ENCODE results near the gene PIEZO2. TPM values are rescaled to one million over a fixed set of nuclear protein-coding genes. Genes with fewer than 3 reads are reported as not detected.

PIEZO2 gene
- total RNA-seq, 2 experiments from 2014 or later, result not detected

- intact Hi-C loops (cut with DNase I, micrococcal nuclease), result loop anchor here in 1 of 2 experiments (5.0 kb wide), 1 partner anchor 48 kb away; no protein-coding TSS in a partner anchor
- Mint-ChIP-seq H3K27ac (no peak overlapping the region), H3K4me1 (peaks cover 2% of the 10 kb centered on the region), H3K36me3 (ENCODE audit: low read depth) (no peaks in the 10 kb centered on the region), H3K9me3 (ENCODE audit: low read depth) (peaks cover 11% of the 10 kb centered on the region), H3K4me3 (no peak overlapping the region), H3K27me3 (peaks cover 20% of the 10 kb centered on the region)
- CTCF ChIA-PET, result interaction anchor here (0.7 to 1.1 kb wide), 3 partner anchors 12 to 725 kb away, joined by 3 to 4 read pairs (median 3); no protein-coding TSS in a partner anchor
- ATAC-seq (no peak), DNase-seq (no peak)
- POLR2A ChIA-PET, result no interaction called here
These were observed 328.7 kb downstream of the PIEZO2 start for GRCh38 chr18:10820681-10821080.

DNA sequence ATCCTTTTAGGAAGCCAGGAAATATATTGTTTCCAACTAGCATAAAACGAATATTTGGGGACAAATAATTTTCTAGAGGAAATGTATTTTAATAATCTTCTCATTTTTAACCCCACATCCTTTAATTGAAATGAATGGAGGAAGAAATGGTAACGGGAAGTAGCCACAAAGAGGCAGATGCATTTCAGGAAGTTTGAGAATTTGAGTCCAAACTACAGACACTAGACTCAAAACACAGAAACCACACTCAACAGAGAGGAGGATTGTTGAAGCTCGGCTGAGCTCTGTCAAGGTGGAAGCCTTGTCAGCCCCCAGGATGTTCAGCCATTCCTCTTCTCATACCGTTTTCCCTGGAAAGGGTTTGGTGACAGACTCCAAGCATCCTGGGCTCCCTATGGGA, 335.0 kb downstream of the PIEZO2 start:
- H3K27ac Mint-ChIP-seq, result no peak overlapping the region
- H3K9me3 Mint-ChIP-seq (ENCODE audit: low read depth), result no peaks in the 10 kb centered on the region
- DNase-seq (no peak), ATAC-seq (no peak)
- no peaks in the 10 kb centered on the region for H3K36me3 Mint-ChIP-seq (ENCODE audit: low read depth)
- H3K4me3 Mint-ChIP-seq, result no peak overlapping the region
- CTCF ChIA-PET, result interaction anchor here (0.8 kb wide), 1 partner anchor 10 kb away, joined by 3 read pairs; no protein-coding TSS in a partner anchor
- H3K4me1 Mint-ChIP-seq, result no peaks in the 10 kb centered on the region
- POLR2A ChIA-PET, result no interaction called here
- intact Hi-C loops (cut with DNase I, micrococcal nuclease), result loop anchor here in 1 of 2 experiments (10.0 kb wide), 1 partner anchor 60 kb away; no protein-coding TSS in a partner anchor
- peaks cover 3% of the 10 kb centered on the region for H3K27me3 Mint-ChIP-seq

- Mint-ChIP-seq H3K27ac (no peak overlapping the region), H3K4me3 (no peak overlapping the region), H3K27me3 (no peaks in the 10 kb centered on the region), H3K9me3 (ENCODE audit: low read depth) (no peaks in the 10 kb centered on the region), H3K4me1 (no peaks in the 10 kb centered on the region), H3K36me3 (ENCODE audit: low read depth) (no peaks in the 10 kb centered on the region)
- no peak for ATAC-seq
- DNase-seq, result no peak
- intact Hi-C loops (cut with DNase I, micrococcal nuclease), result loop anchor here in 1 of 2 experiments (2.0 kb wide), 1 partner anchor 15 kb away; no protein-coding TSS in a partner anchor
- ChIA-PET POLR2A (no interaction called here), CTCF (no interaction called here)
These were observed 343.7 kb downstream of the PIEZO2 start for GRCh38 chr18:10805587-10806118.

DNA sequence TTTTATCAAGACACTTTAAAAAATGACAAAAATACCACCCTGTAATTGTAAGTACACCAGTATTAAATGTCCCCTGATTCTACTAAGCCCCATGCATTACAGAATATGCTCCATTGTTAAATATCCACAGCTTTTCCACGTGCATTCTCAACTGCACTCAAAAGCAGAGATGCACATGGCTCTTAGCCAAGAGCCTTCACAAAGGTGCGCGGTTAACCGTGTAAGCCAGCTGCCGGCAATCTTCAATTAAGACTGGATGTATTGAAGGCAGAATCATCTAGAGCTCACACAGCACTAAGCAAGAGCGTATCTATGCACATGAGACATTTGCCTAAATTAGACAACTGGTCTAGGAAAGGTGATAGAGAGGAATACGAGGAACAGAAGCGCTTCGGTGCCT, 345.2 kb downstream of the PIEZO2 start:
- POLR2A ChIA-PET, result no interaction called here
- H3K27me3 Mint-ChIP-seq, result no peaks in the 10 kb centered on the region
- H3K4me1 Mint-ChIP-seq, result no peaks in the 10 kb centered on the region
- H3K9me3 Mint-ChIP-seq (ENCODE audit: low read depth), result no peaks in the 10 kb centered on the region
- no peak overlapping the region for H3K4me3 Mint-ChIP-seq
- H3K36me3 Mint-ChIP-seq (ENCODE audit: low read depth), result no peaks in the 10 kb centered on the region
- intact Hi-C loops (cut with DNase I, micrococcal nuclease), result no loop called here
- H3K27ac Mint-ChIP-seq, result no peak overlapping the region
- ATAC-seq (no peak), DNase-seq (no peak)
- CTCF ChIA-PET, result interaction anchor here (0.6 to 0.9 kb wide), 2 partner anchors 10 to 874 kb away, joined by 3 read pairs; no protein-coding TSS in a partner anchor

DNA sequence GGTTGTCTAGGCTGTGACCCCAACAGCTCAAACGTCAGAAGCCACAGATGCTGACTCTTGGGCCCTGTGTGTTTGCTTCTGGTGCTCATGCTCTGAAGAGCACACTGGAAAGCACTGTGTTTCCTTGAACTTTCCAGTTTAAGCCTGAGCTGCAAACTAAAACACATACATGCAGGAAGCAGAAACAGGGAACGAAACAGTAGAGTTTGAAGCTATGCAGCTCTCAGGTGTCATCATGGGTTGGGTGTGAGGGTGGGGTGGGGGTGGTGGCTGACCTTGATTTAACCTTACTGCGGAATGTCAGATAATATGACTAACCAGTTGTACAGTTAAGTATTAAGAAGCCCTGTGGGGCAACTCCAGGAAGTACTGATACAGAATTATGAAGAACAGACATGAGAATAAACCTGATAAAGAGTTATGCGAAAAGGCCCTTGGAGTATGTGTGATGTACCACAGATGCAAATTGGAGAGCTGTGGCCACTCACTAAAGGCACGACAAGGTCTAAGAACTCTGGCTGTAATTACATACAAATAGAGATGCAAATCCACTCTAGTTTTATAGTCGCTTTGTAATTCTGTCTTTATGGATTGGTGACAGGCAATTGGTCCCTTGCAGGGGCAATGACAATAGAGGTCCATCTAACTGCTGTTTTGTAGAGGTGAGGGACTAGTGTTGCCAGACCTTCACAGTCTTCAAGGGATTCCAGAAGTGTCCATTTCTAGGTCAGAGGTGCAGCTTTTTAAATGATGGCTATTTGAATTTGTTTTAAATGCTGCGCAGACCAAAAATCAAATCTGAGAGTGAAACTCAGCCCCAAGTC, 350.4 kb downstream of the PIEZO2 start:
- CTCF ChIA-PET, result interaction anchor here (0.9 kb wide), 1 partner anchor 10 kb away, joined by 5 read pairs; no protein-coding TSS in a partner anchor
- Mint-ChIP-seq H3K27me3 (peaks cover 5% of the 10 kb centered on the region), H3K4me1 (no peaks in the 10 kb centered on the region), H3K27ac (no peak overlapping the region), H3K9me3 (ENCODE audit: low read depth) (no peaks in the 10 kb centered on the region), H3K36me3 (ENCODE audit: low read depth) (no peaks in the 10 kb centered on the region), H3K4me3 (no peak overlapping the region)
- ATAC-seq, result no peak
- DNase-seq, result no peak
- intact Hi-C loops (cut with DNase I, micrococcal nuclease), result no loop called here
- POLR2A ChIA-PET, result no interaction called here

- Mint-ChIP-seq H3K4me1 (no peaks in the 10 kb centered on the region), H3K27ac (no peak overlapping the region), H3K27me3 (peaks cover 9% of the 10 kb centered on the region), H3K36me3 (ENCODE audit: low read depth) (no peaks in the 10 kb centered on the region), H3K9me3 (ENCODE audit: low read depth) (no peaks in the 10 kb centered on the region), H3K4me3 (no peak overlapping the region)
- DNase-seq, result no peak
- ChIA-PET POLR2A (no interaction called here), CTCF (no interaction called here)
- no peak for ATAC-seq
- intact Hi-C loops (cut with DNase I, micrococcal nuclease), result no loop called here
These were observed 351.5 kb downstream of the PIEZO2 start for GRCh38 chr18:10797896-10798295.

- Mint-ChIP-seq H3K36me3 (ENCODE audit: low read depth) (no peaks in the 10 kb centered on the region), H3K4me3 (no peak overlapping the region), H3K4me1 (no peaks in the 10 kb centered on the region), H3K27ac (no peak overlapping the region), H3K9me3 (ENCODE audit: low read depth) (no peaks in the 10 kb centered on the region), H3K27me3 (peaks cover 14% of the 10 kb centered on the region)
- DNase-seq (no peak), ATAC-seq (no peak)
- CTCF ChIA-PET, result no interaction called here
- intact Hi-C loops (cut with DNase I, micrococcal nuclease), result no loop called here
- POLR2A ChIA-PET, result no interaction called here
These were observed 354.6 kb downstream of the PIEZO2 start for GRCh38 chr18:10794771-10795170.

DNA sequence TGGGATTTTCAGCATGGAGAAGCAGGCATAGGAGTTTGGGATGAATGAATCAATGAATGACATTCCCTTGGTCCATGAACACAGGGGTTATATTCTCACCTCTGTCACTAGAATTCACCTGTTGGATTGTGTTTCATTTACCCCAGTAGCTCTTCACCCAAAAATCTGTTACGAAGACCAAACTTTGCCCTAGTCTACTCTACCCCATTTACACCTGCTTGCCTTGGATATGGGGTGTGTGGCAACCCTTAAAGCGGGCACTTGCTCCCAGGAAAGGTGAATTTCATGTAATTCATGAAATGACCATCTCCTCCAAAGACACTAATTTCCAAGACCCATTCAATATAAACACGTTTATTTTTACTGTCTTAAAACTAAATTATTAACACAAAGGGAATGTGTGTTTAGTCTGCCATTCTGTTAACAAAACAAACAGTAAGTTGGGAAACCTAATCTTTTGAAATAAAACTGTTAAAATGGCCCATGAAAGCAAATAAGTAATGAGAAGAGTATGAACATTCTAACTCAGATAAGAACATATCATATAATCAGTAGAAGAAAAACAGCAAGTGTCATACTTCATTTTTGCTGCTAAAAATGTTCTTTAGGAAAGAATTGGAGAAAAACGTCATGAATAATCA, 355.5 kb downstream of the PIEZO2 start:
- intact Hi-C loops (cut with DNase I, micrococcal nuclease), result no loop called here
- CTCF ChIA-PET, result no interaction called here
- H3K4me1 Mint-ChIP-seq, result no peaks in the 10 kb centered on the region

GRCh38 chr18:10792181-10792580, 357.2 kb downstream of the PIEZO2 start:
- no peak overlapping the region for H3K4me3 Mint-ChIP-seq
- intact Hi-C loops (cut with DNase I, micrococcal nuclease), result no loop called here
- H3K9me3 Mint-ChIP-seq (ENCODE audit: low read depth), result no peaks in the 10 kb centered on the region
- no peaks in the 10 kb centered on the region for H3K36me3 Mint-ChIP-seq (ENCODE audit: low read depth)
- CTCF ChIA-PET, result no interaction called here
- H3K27me3 Mint-ChIP-seq, result peaks cover 22% of the 10 kb centered on the region
- ATAC-seq, result no peak
- no peak overlapping the region for H3K27ac Mint-ChIP-seq
- no peak for DNase-seq
- H3K4me1 Mint-ChIP-seq, result peaks cover 3% of the 10 kb centered on the region
- POLR2A ChIA-PET, result no interaction called here

More for the DNA sequence above, 355.5 kb downstream of the PIEZO2 start:
- ATAC-seq, result no peak
- POLR2A ChIA-PET, result no interaction called here
- DNase-seq, result no peak
- H3K4me3 Mint-ChIP-seq, result no peak overlapping the region
- H3K36me3 Mint-ChIP-seq (ENCODE audit: low read depth), result no peaks in the 10 kb centered on the region
- no peaks in the 10 kb centered on the region for H3K9me3 Mint-ChIP-seq (ENCODE audit: low read depth)
- no peak overlapping the region for H3K27ac Mint-ChIP-seq
- peaks cover 19% of the 10 kb centered on the region for H3K27me3 Mint-ChIP-seq

DNA sequence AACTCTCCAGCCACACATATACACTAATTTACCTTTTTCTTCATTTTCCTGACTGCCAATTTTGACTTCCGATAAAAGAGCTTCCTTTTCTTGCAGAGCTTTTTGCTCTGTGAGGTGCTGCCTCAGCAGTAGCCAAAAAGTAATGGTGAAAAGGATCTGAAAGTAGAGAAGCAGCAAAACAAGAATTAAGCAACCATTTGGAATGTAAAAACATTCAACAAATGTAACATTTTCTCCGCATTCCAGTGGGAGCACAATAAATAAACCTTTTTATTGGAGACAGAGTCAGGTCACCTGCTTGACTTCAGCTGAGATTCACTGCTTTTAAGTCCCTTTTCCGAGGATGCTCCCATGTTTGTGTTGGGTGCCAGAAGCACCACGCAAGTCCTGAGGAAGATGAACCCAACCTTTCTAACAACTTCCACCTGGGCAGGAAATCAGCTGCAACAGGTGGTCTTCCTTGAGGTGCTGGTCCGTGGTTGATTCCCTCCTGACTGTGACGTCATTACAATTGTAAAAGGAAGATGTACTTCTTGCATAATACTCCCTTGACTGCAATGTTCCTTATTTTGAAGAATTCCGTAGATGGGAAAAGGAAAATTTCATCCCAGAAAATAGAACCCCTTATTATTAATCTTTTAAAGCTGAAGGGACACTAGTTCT, 358.1 kb downstream of the PIEZO2 start:
- peaks cover 4% of the 10 kb centered on the region for H3K4me1 Mint-ChIP-seq
- intact Hi-C loops (cut with DNase I, micrococcal nuclease), result loop anchor here in 1 of 2 experiments (2.0 kb wide), 1 partner anchor 16 kb away; no protein-coding TSS in a partner anchor
- H3K36me3 Mint-ChIP-seq (ENCODE audit: low read depth), result no peaks in the 10 kb centered on the region
- H3K4me3 Mint-ChIP-seq, result no peak overlapping the region
- DNase-seq (no peak), ATAC-seq (no peak)
- POLR2A ChIA-PET, result no interaction called here
- no peak overlapping the region for H3K27ac Mint-ChIP-seq
- CTCF ChIA-PET, result no interaction called here
- no peaks in the 10 kb centered on the region for H3K9me3 Mint-ChIP-seq (ENCODE audit: low read depth)
- H3K27me3 Mint-ChIP-seq, result peaks cover 22% of the 10 kb centered on the region

DNA sequence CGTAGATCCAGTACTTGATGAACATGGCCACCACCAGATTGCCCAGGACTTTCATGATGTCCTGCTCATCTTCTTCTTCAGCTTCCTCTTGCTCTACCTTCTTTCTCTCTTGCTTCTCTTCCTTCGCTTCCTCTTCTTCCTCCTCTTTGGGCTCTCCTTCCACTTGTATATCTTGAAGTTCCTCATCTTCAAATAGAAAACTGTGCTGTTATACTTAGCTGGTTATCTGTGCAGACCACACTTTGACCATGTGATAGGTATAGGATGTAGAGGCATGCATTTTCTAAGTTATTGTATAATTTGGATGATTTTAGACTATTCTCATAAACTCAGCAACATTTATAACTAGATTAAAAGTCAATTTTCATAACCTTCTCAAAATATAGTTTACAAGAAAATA, 360.2 kb downstream of the PIEZO2 start:
- ATAC-seq (no peak), DNase-seq (no peak)
- no peak overlapping the region for H3K4me3 Mint-ChIP-seq
- intact Hi-C loops (cut with DNase I, micrococcal nuclease), result loop anchor here (5.0 to 10.0 kb wide), 4 partner anchors 253 to 814 kb away; partner anchors contain the start of gene NAPG (in 1 of the 2)
- peaks cover 4% of the 10 kb centered on the region for H3K4me1 Mint-ChIP-seq
- POLR2A ChIA-PET, result no interaction called here
- CTCF ChIA-PET, result interaction anchor here (1.6 kb wide), 1 partner anchor 251 kb away, joined by 4 read pairs; no protein-coding TSS in a partner anchor
- H3K27me3 Mint-ChIP-seq, result peaks cover 36% of the 10 kb centered on the region
- H3K27ac Mint-ChIP-seq, result no peak overlapping the region
- no peaks in the 10 kb centered on the region for H3K36me3 Mint-ChIP-seq (ENCODE audit: low read depth)
- H3K9me3 Mint-ChIP-seq (ENCODE audit: low read depth), result no peaks in the 10 kb centered on the region

Measured in activated CD4-positive, alpha-beta T cell treated with anti-CD3 and anti-CD28 coated beads for 36 hours (primary cell).